ENCODE results near the gene GSTO2.

GSTO2 gene

DNA sequence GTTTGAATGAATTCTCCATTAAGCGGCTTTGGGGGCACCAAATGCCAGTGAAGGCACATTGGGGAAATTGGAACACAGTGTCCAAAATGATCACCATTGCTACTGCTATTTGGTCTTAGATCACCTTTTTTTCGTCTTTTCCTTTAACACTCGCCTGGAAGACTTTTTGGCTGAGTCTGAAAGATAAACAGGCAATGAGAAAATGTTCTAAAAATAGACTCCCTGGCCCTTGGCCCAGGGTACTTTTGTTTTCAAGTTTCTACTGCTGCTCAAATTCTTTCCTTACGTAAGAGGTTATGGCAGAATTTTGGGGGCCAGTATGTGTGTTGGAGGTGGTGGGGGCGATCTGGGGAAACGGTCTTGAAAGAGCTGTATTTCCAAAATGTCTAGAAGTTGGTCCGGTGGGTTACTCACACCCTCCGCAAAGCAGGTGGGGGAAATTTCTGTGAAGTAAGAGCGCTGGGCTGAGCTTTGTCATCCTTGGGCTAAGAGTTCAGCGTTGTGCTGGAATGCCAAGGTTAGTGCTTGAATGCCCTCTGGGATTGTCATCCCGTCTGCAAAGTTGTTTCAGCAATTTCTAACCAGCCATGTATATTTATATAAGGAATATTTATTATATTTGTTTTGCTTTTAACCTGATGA lies 70.6 kb downstream of the GSTO2 start (continued):
- TF ChIP-seq, protein P1, sequence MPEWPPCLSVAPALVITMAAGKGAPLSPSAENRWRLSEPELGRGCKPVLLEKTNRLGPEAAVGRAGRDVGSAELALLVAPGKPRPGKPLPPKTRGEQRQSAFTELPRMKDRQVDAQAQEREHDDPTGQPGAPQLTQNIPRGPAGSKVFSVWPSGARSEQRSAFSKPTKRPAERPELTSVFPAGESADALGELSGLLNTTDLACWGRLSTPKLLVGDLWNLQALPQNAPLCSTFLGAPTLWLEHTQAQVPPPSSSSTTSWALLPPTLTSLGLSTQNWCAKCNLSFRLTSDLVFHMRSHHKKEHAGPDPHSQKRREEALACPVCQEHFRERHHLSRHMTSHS (tag by site-specific recombination; IDR thresholded peaks at IDR 0.05): no peak
- TF ChIP-seq ZNF501 (tag by site-specific recombination; IDR thresholded peaks at IDR 0.05): 0 out of 2 replicates have a peak, but pooled peaks have one; percentile 26
- no peak for TF ChIP-seq ZNF549 (tag by site-specific recombination; IDR thresholded peaks at IDR 0.05)
- TF ChIP-seq KLF7 (tag by site-specific recombination; IDR thresholded peaks at IDR 0.05; ENCODE audit: borderline replicate concordance): no peak
- TF ChIP-seq ZNF785 (tag by site-specific recombination; IDR thresholded peaks at IDR 0.05): no peak
- TF ChIP-seq ZNF366 (tag by site-specific recombination; conservative IDR thresholded peaks at IDR 0.05): 0 out of 2 replicates have a peak, but pooled peaks have one; percentile 46
- TF ChIP-seq ZNF23 (tag by site-specific recombination; IDR thresholded peaks at IDR 0.05; ENCODE audit: borderline replicate concordance): no peak
- TF ChIP-seq ZNF324 (tag by site-specific recombination; IDR thresholded peaks at IDR 0.05): no peak
- 0 out of 2 replicates have a peak, but pooled peaks have one; percentile 16 for TF ChIP-seq ZNF561 (tag by site-specific recombination; IDR thresholded peaks at IDR 0.05; ENCODE audit: borderline replicate concordance)
- TF ChIP-seq ZNF747 (tag by site-specific recombination; IDR thresholded peaks at IDR 0.05): no peak
- no peak for TF ChIP-seq ZIC2 (tag by site-specific recombination; IDR thresholded peaks at IDR 0.05)
- TF ChIP-seq, protein P2, sequence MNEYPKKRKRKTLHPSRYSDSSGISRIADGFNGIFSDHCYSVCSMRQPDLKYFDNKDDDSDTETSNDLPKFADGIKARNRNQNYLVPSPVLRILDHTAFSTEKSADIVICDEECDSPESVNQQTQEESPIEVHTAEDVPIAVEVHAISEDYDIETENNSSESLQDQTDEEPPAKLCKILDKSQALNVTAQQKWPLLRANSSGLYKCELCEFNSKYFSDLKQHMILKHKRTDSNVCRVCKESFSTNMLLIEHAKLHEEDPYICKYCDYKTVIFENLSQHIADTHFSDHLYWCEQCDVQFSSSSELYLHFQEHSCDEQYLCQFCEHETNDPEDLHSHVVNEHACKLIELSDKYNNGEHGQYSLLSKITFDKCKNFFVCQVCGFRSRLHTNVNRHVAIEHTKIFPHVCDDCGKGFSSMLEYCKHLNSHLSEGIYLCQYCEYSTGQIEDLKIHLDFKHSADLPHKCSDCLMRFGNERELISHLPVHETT (tag by site-specific recombination; IDR thresholded peaks at IDR 0.05): 0 out of 2 replicates have a peak, but pooled peaks have one; percentile 30
- 0 out of 2 replicates have a peak, but pooled peaks have one; percentile 35 for TF ChIP-seq ZBTB21 (tag by site-specific recombination; IDR thresholded peaks at IDR 0.05)
- peak; percentile 90 for TF ChIP-seq ZNF600 (tag by site-specific recombination; IDR thresholded peaks at IDR 0.05)
- peak; percentile 78; the same call in 1 of the 2 replicates for TF ChIP-seq MYNN (tag by site-specific recombination; IDR thresholded peaks at IDR 0.05; ENCODE audit: borderline replicate concordance)
- TF ChIP-seq OSR2 (tag by site-specific recombination; IDR thresholded peaks at IDR 0.05): no peak
- TF ChIP-seq ZNF132 (tag by site-specific recombination; IDR thresholded peaks at IDR 0.05; ENCODE audit: borderline replicate concordance): no peak
- no peak for TF ChIP-seq KLF1 (tag by site-specific recombination; IDR thresholded peaks at IDR 0.05)
- TF ChIP-seq ZSCAN23 (tag by site-specific recombination; IDR thresholded peaks at IDR 0.05): no peak
- TF ChIP-seq, protein P3, sequence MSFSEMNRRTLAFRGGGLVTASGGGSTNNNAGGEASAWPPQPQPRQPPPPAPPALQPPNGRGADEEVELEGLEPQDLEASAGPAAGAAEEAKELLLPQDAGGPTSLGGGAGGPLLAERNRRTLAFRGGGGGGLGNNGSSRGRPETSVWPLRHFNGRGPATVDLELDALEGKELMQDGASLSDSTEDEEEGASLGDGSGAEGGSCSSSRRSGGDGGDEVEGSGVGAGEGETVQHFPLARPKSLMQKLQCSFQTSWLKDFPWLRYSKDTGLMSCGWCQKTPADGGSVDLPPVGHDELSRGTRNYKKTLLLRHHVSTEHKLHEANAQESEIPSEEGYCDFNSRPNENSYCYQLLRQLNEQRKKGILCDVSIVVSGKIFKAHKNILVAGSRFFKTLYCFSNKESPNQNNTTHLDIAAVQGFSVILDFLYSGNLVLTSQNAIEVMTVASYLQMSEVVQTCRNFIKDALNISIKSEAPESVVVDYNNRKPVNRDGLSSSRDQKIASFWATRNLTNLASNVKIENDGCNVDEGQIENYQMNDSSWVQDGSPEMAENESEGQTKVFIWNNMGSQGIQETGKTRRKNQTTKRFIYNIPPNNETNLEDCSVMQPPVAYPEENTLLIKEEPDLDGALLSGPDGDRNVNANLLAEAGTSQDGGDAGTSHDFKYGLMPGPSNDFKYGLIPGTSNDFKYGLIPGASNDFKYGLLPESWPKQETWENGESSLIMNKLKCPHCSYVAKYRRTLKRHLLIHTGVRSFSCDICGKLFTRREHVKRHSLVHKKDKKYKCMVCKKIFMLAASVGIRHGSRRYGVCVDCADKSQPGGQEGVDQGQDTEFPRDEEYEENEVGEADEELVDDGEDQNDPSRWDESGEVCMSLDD (tag by site-specific recombination; IDR thresholded peaks at IDR 0.05): 0 out of 2 replicates have a peak, but pooled peaks have one; percentile 37
- TF ChIP-seq ZNF776 (tag by site-specific recombination; IDR thresholded peaks at IDR 0.05; ENCODE audit: borderline replicate concordance): no peak
- TF ChIP-seq TRIM28 (IDR thresholded peaks at IDR 0.05; ENCODE audit: borderline replicate concordance, low read length): no peak
- TF ChIP-seq ZNF140 (tag by site-specific recombination; IDR thresholded peaks at IDR 0.05): no peak
- no peak for TF ChIP-seq ZSCAN16 (tag by site-specific recombination; IDR thresholded peaks at IDR 0.05)
- TF ChIP-seq, protein P4, sequence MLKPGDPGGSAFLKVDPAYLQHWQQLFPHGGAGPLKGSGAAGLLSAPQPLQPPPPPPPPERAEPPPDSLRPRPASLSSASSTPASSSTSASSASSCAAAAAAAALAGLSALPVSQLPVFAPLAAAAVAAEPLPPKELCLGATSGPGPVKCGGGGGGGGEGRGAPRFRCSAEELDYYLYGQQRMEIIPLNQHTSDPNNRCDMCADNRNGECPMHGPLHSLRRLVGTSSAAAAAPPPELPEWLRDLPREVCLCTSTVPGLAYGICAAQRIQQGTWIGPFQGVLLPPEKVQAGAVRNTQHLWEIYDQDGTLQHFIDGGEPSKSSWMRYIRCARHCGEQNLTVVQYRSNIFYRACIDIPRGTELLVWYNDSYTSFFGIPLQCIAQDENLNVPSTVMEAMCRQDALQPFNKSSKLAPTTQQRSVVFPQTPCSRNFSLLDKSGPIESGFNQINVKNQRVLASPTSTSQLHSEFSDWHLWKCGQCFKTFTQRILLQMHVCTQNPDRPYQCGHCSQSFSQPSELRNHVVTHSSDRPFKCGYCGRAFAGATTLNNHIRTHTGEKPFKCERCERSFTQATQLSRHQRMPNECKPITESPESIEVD (tag by site-specific recombination; IDR thresholded peaks at IDR 0.05): peak; percentile 41; the same call in 1 of the 2 replicates
- peak; percentile 30; the same call in 1 of the 2 replicates for TF ChIP-seq ZNF660 (tag by site-specific recombination; IDR thresholded peaks at IDR 0.05)
- peak; percentile 74 for TF ChIP-seq ZNF629 (tag by site-specific recombination; IDR thresholded peaks at IDR 0.05)
- TF ChIP-seq ZNF394 (tag by site-specific recombination; IDR thresholded peaks at IDR 0.05; ENCODE audit: borderline replicate concordance): no peak
- peak; percentile 78 for TF ChIP-seq PRDM1 (tag by site-specific recombination; IDR thresholded peaks at IDR 0.05)
- TF ChIP-seq, protein P5, sequence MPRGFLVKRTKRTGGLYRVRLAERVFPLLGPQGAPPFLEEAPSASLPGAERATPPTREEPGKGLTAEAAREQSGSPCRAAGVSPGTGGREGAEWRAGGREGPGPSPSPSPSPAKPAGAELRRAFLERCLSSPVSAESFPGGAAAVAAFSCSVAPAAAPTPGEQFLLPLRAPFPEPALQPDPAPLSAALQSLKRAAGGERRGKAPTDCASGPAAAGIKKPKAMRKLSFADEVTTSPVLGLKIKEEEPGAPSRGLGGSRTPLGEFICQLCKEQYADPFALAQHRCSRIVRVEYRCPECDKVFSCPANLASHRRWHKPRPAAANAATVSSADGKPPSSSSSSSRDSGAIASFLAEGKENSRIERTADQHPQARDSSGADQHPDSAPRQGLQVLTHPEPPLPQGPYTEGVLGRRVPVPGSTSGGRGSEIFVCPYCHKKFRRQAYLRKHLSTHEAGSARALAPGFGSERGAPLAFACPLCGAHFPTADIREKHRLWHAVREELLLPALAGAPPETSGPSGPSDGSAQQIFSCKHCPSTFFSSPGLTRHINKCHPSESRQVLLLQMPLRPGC (tag by site-specific recombination; IDR thresholded peaks at IDR 0.05): peak; percentile 91
- no peak for TF ChIP-seq ZNF837 (tag by site-specific recombination; IDR thresholded peaks at IDR 0.05)
- TF ChIP-seq ZNF239 (tag by site-specific recombination; IDR thresholded peaks at IDR 0.05): no peak
- TF ChIP-seq ZNF571 (tag by site-specific recombination; IDR thresholded peaks at IDR 0.05): no peak
- TF ChIP-seq ZNF138 (tag by site-specific recombination; IDR thresholded peaks at IDR 0.05; ENCODE audit: borderline replicate concordance): no peak
